HK-2 (cell line): ENCODE data around the gene CAMK2N2.

ENCODE experiments used
- DNase-seq: peaks from one replicate; pipeline ENCODE4 v3.0.0-alpha.2; 2018; ENCODE audit not compliant: unreplicated experiment

Gene CAMK2N2

GRCh38 chr3:184222521-184222920, 38.8 kb downstream of the CAMK2N2 start:
- DNase-seq = no peak

GRCh38 chr3:184218814-184219213, 42.5 kb downstream of the CAMK2N2 start:
- no peak for DNase-seq

GRCh38 chr3:184211718-184212117, 49.6 kb downstream of the CAMK2N2 start:
- DNase-seq = no peak

GRCh38 chr3:184211297-184211696, 50.1 kb downstream of the CAMK2N2 start:
- no peak for DNase-seq
